Stimulated activated CD8-positive, alpha-beta memory T cell treated with anti-CD3 and anti-CD28 coated beads, Interleukin-2, amount 100 ng/mL, for 1 hour (primary cell): Measurements from ENCODE around the gene PLPP3.

Experiments
- DNase-seq, 2 donors: peaks; one replicate each; pipeline ENCODE4 v3.0.0-alpha.2; 2020; ENCODE audit warnings: low read depth in 2 of 2

Gene PLPP3

DNA sequence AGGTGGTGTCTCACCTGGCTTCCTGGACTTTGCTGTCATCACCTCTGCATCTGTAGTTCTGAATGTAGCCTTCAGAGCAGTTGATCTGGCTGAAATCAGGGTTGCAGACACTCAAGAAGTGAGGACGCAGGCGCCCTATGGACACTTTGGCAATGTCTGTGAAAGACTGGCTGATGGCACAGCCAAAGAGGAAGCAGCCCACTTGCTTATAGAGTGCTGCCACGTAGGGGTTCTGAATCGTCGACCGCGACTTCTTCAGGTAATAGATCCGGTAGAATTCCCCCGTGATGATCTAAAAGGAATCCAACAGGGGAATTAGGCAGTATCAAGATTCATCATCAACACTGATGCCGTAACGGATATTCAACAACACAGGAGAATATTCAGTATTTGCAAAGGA is 55.1 kb downstream of the PLPP3 start:
- no peak for DNase-seq

DNA sequence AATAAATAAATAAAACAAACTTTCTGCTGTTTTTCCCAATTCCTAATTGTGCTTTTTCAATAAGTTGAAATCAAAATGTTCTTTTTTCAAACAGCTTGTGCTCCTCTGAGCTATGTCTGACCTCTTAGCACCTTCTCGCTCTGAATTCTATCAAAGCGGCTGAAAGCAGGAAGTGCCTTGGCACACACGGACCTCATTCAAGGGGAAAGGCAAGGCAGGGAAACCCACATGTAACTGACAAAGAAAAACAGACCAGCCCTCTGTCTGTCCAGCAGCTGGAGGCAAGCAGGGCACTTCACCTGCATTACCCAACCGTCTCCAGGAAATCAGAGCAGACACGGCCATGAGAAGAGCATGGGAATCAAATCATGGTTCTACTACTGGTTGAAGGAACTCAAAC is 56.7 kb downstream of the PLPP3 start:
- no peak for DNase-seq

DNA sequence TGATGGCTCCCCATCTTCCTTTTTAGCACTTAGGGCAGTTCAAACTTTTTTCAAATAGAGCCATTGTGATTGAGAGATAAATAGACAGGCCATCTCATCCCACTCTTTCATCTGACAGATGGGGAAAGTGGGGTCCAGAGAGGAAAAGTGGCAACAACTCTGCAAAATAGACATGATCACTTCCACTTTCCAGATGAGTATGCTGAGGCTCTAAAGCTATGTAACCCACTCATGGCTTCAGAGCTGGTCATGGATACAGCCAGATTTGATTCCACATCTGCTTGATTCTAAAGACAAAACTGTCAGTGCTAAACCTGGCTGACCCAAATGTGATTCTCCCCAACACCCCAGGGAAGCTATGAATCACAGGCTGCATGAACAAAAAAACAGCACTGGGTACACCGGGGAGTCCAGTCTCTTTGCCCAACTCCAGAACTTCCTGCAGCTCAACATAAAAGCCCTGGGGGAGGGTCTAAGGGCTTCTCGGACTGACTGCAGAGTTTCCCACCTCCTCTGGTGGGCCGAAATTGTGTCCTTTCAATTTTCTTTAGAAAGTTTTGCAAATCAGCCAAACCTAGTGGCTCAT is 59.3 kb downstream of the PLPP3 start:
- DNase-seq, result no peak

DNA sequence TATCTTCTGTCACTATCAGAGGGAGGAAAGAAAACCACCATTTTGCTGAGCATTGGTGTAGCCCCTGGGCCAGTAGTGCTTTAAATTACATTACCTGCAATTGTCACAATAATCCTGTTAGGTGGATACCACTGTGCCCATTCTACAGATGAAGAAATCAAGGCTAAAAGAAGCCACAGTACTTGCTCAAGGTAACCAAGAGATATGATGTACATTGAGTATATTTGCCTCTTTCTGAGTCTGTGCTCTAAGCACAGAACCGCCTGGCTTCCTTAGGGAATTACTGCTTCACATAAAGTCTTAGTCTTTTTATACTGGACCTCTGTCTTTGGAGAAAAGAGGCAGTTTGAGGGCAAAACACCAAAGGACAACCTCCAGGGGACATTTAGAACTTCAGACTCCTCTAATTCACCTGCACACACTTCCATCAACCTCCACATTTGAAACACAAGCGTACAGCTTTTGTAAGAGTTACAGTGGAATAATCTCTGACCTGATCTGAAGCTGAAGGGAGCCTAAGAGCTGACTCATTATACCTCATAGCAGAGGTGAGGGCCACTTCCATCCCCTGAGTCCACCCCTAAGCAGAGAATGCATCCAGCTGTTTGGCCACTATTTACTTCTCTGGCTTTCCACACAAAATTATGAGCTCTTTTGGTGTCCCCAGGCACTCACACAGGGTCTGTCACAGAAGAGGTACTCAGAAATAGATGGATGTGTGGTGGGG is 61.8 kb downstream of the PLPP3 start:
- DNase-seq, result no peak

DNA sequence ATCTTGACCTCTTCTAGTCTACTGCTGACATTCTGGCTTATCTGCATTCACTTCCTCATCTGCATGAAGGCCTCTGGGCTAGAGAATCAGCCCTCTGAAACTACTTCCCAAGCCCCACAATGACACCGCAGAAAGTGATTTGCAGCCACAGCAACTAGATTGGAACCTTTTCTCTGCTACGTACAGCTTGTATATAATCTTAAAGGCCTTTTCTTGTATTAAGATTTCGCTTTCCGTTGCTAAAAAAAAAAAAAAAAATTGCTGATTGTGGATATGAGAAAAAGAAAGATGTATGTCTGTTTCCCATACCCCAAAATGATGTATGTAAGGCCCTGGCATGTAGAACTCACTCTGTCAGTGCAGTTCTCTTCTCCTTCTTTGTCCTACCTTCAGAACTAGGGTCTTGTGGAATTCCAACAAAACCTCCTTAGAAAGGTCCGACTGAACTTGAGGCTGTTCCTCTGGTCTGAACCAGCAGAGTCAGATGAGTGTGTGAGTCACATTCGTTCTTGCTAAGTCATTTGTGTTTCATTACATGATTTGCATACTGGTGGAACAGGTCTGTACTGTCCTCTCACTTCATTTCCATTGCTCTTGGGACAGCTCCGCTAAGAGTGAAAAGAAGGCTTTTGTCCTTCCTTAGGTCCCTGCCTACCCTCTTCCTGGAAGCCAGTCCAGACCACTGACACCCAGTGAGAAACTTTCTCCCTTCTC is 62.7 kb downstream of the PLPP3 start:
- DNase-seq, result no peak

DNA sequence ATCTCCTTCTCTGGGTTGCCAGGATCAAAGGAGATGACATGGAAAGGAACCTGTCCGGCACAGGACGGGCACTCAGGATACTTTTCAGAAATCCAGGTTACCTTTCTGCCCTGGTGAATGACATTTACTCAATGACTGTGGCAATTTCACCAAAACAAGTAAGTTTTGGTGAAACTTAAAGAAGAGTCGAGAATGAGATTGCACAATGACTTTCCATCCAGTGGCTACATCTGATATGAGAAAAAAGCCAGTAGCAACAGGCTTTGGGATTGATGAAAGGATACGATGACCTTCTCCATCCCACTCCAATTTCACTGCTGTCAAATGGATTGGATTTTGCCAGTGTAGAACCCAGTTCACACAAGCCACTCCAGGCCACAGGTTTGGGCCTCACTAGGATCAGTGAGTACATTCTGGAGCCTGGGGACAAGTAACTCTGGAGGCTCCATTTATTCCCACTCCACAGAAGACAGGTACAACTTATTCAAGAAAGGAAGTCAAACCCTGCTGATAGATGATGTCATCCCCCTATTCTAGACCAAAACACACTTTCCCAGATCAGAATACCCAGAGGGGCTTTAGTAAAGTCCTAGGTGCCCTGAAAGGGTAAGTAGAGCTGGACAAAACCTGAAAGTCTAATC is 63.3 kb downstream of the PLPP3 start:
- DNase-seq, result no peak

DNA sequence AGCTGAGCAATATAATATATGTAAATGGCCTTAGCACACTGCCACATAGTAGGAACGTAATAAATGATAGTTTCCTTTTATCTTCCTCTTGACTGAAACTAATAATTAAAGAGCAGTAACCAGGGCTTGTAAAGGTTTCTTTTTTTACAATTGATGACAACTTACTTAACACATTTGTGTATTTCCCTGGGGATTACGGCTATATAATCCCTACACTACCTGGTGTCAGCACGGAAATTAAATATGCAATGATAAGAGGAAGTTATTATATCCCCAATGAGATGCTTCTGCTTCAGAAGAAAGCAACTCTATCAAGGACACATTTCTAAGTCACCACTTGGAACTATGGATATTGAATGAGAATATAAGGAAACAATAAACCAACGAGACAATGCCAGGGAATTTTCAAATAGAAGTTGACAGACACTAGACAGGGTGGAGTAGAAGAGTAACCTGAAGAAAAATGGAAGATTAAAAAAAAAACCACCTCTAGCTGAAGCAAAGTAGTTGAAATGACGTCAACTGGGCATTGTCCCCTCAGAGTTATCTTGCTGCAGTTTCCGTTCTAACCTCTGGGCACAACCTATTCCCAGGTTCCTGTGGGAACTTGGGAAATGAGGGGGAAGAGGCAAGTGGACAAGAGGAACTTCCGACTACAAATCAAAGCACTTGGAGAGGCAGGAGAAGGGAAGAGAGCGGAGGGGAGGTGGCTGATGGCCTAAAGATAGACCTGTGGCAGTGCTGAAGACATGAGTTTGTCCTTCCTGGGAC is 66.5 kb downstream of the PLPP3 start:
- no peak for DNase-seq

DNA sequence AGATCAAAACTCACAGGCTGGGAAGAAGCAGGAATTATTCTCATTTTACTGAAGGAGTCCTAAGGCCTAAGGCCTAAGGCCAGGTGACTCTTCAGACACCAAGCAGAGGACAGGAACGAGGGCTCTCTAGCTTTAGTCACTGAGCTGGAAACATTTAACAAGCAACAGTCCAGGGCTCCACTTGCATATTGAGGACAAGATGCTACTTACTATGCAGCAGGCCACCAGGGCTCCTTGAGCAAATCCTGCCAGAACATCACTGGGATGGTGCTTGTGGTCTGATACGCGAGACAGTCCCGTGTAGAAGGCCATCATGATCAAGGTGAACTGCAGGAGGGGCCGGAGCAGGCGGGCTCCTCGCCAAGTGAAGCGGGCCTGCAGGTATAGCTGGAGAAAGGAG is 67.6 kb downstream of the PLPP3 start:
- DNase-seq, result no peak

DNA sequence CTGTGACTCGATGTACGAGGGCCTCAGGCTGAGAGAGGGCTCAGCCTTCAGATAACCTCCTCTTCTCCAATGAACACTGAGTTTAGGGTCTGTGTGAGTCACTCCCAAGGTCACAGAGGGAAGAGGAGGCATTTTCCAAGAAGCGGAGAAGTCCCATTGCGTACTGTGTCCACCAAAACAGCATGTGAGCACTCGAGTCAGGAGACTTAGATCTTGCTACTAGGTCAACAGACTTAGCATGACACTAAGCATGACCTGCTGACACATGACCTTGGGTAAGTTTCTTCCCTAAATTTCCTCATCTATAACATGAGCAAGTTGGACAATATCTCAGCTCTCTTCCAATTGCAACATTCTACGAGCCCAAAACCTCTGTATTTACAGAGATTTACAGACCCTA is 68.0 kb downstream of the PLPP3 start:
- DNase-seq, result no peak

DNA sequence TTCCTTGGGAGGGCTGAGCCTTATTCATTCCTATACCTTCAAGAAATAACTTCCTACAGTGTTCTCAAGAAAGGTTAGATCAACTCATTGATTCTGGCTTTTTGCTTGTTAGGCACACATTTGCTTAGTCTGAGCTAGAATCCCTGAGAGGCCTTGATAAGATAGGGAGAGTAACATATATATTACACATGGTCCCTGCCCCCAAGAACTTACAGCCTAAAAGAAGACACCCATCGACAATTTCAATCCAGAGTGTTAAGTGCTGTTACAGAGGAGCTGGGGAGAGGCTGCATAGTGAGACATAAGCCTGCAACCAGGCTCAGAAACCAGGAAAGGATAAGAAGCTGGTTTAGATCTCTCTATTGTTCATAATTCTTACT is 68.7 kb downstream of the PLPP3 start:
- no peak for DNase-seq

DNA sequence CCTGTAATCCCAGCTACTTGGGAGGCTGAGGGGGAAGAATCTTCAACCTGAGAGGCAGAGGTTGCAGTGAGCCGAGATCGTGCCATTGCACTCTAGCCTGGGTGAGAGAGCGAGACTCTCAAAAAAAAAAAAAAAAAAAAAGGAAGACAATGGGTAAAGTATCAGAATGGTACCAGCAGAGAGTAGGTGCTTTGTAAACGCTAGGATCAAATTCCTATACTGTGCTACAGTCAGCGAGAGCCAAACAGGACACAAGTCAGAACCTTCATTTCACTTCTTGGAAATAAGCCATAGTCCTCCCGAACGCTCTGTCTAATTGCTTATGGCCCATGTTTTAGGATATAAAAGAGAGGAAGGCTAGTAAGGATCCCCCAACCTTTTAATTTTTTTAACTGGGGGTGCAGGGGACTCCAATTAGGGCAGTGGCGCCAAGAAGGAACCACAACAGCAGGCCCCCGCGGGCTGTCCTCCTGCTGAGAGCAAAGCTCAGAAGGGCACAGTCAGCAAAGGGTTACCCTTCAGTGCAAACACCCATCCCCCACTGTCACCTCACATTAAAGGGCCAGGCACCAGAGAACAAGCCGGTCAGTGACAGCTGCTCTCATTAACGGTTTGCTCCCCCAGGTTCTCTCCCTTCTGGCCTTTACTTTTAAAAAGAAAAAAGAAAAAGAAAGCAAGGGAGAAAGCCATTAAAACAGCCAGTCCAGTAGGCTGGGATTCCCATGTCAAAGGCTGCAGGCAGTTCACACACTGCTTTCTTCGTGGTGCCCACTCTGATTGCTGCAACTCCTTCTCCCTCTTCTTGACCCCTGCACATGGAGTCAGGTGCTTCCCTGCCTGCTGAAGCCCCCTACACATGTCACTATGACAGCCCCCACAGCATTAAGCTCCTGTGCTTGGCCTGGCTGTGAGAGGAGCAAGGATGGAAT is 69.4 kb downstream of the PLPP3 start:
- no peak for DNase-seq

DNA sequence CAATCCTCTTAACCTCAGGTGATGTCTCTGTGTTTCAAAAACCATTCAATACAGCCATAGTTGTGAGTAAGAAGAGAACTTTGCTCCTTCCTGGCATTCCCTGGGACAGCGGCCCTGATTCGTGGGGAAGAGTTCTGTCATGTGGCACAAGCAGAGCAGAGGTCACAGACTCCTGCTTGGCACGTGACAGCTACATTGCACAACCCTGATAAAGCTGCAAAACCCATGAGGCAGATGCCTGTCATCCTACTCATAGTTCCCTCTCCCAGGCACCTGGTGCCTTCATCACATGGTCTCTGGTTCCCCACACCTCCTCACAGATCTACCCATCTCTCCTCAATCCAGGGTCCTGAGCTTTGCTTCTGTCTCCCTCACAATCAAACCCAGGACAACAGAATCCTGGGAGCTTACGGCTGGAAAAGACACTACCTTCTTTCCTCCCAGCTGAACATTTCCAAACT is 70.8 kb downstream of the PLPP3 start:
- no peak for DNase-seq

DNA sequence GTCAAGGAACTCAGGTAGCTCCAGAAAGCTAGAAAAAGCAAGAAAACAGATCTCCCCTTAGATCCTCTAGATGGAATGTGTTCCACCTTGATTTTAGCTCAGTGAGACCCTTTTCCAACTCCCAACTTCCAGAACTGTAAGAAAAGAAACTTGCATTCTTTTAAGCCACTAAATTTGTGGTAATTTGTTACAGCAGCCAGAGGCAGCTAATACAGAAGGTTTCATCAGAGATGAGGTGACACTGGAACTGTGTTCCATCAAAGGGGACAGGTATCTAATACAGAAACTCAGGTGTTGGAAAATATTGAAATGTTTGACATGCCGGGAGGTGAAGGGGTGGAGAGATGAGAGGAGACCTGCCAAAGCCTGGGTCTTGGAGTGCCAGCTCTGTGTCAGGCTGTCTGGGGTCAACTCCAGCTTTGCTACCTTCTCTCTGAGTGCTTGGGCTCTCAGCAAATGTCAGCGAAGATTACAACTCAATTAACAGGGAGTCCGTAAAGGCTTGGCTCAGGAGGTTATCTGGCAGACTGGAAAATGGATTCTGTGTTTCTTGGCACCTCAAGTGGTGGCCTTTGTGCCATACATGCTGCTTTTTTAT is 71.3 kb downstream of the PLPP3 start:
- no peak for DNase-seq

DNA sequence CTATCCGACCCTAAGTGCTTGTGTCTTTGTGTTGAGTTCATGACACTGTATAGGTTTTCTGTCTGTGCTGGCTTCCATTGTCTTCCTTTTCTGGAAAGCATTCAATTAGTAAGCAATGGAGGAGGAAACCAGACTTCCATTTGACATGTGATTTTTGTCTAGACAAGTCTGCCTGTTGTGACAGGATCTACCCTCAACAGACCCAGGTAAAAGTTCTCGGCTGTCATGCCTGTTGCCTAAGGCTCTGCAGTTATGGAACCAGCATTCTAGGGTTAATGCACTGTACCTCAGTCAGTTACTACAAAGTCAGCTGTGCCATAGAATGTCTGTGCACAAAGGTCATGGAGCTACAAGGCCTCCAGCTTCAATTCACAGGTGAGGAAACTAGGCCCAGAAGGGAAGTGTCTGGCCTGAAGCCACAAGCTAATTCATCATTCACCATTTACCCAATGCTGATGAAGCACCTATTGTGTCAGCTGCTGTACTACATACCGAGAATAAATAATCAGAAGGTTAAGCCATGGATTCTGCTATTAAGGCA is 72.3 kb downstream of the PLPP3 start:
- no peak for DNase-seq

DNA sequence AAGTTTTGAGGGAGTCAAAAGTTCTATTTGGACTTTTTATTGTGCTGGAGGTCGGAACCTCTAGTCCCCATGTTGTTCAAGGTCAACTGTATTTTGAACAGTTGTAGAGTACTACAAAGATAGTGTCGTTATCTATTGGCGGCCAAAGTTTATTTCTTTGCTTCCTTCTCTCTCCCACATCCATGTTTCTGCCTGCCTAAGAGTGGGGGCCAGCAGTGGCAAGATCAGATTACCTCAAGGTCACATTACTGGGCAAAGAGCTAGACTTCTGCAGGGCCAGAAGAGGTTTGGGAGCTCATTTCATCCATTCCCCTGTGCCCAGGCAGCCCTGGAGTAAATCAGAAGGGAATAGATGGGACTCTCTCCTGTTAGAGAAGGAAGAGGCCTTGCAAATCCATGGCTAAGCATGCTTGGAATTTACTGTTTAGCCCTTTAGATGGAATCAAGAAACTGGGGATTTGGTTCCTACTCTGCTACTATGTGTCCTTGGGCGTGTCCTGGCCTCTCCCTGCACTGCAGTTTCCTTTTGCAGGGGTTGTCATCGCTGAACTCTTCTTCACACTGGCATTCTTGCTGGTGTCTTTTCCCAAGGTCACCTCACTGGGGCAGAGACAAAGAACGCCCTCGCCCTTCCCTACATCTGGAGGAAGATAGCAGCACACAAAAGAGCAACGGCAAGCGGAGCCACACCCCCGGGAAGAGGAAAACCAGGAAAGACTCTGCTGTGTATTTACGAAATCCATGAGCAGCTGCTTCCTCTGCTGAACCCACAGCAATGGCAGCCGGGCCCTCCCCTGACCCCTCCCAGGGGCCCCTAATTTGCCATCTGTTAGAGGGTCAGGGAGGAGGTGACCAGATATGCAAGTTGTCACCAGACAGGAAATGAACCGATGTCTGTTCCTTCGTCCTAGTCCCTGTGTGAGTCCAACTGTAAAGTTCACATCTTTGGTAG is 73.3 kb downstream of the PLPP3 start:
- DNase-seq, result no peak

DNA sequence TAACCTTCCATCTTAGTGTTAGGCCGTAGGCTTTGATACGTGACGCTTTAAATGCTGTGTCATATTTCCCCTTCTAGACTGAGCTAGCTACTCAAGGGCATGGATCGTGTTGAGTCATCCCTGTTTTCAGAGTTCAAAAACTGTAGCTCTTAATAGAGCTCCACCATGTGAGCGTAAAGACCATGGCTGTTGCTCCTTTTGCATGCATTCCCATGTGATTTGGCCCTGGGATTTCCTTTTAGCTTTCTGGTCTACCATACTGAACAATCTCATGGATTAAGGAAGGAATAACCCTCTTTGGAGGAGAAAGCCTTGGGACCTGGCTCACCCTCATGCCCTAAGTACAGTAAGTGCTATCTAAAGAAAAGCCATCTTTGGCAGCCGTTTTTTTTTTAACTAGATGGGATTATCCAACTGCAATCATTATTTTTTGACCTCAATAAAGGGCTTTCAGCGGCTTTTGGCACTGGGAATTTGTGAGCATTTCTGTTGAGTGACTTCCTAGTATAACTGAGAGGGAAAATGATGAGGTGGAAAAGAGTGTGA is 76.6 kb downstream of the PLPP3 start:
- DNase-seq, result no peak

DNA sequence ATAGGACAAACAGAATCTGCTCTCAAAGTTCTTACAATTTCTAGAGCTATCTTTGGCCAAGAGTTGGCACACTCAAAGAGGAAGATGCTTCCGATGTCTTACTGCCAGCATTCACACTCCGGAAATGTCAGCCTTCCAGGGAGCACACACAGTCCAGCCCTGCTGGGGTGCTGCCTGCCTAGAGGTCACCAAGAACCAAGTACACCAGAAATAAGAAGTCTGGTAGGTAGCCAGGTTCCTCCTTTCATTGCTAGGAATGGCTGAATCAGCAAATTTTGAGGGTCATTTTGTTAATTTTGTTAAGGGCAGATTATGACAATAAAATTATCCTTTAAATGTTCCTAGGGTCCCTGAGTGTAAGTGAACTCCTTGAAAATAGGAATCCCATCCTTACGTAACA is 77.5 kb downstream of the PLPP3 start:
- DNase-seq, result no peak

DNA sequence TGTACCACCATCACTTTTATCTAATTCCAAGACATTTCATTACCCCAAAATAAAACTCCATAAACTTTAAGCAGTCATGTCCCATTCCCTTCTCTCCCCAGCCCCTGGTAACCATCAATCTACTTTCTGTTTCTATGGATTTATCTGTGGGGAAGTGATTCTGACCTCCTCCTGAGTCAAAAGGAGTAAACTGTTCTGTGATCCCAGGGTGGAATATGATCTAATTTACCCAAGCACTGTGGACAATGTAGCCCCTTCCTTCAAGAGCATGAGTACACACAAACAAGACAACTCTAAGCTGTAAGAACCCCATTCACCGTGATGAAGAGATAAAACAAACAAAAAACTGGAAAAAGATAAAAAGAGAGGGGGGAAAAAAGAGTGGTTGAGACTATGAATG is 77.9 kb downstream of the PLPP3 start:
- no peak for DNase-seq
